GM23338 (cell line): Measurements from ENCODE around the gene ARFIP1. TPM values are rescaled to one million over a fixed set of nuclear protein-coding genes. Genes with fewer than 3 reads are reported as not detected.
A peak's percentile ranks its signal among the peaks of the same experiment; 100 is the strongest.
"Not testable (repeated sequence)": the region's sequence is repeated elsewhere in the genome, so short reads cannot be mapped to it uniquely, and the experiment has no call there.

Experiments
- ATAC-seq: fragments of 200-7000 bp; cut with Tn5 transposase; 3 replicates; pipeline ENCODE4 v1.9.1; 2020
- DNase-seq: peaks from one replicate; pipeline ENCODE4 v3.0.0-alpha.2; 2015; ENCODE audit warnings: low spot score
- H2AFZ ChIP-seq: fragments of 200-600 bp; sonication (generic); 2 replicates; pipeline ENCODE4 v1.8.0; 2016; ENCODE audit warnings: antibody characterized with exemption, mild to moderate bottlenecking, moderate library complexity
- H3F3A ChIP-seq: fragments of 200-600 bp; sonication (generic); replicated peaks from 2 replicates; pipeline ENCODE4 v1.8.0; 2017; ENCODE audit warnings: antibody characterized with exemption, mixed run types, low read depth
- H3K27ac ChIP-seq: fragments of 200-600 bp; sonication (generic); 2 replicates; pipeline ENCODE4 v1.6.1; 2016; ENCODE audit warnings: low read depth
- H3K27me3 ChIP-seq: fragments of 200-600 bp; sonication (generic); 2 replicates; pipeline ENCODE4 v1.8.0; 2016; ENCODE audit warnings: mild to moderate bottlenecking, mixed run types, moderate library complexity; ENCODE audit not compliant: insufficient read depth
- H3K36me3 ChIP-seq: fragments of 200-600 bp; sonication (generic); 2 replicates; pipeline ENCODE4 v1.8.0; 2016; ENCODE audit warnings: mild to moderate bottlenecking; ENCODE audit not compliant: insufficient read depth
- H3K4me1 ChIP-seq: fragments of 200-600 bp; sonication (generic); 2 replicates; pipeline ENCODE4 v1.8.0; 2016; ENCODE audit warnings: mild to moderate bottlenecking, moderate library complexity; ENCODE audit not compliant: insufficient read depth
- H3K4me2 ChIP-seq: fragments of 200-600 bp; sonication (generic); 2 replicates; pipeline ENCODE4 v1.7.1; 2017; ENCODE audit warnings: mixed run types
- H3K4me3 ChIP-seq: fragments of 200-600 bp; sonication (generic); 2 replicates; pipeline ENCODE4 v1.6.1; 2016; ENCODE audit warnings: mixed run types
- H3K79me2 ChIP-seq: fragments of 200-600 bp; sonication (generic); replicated peaks from 2 replicates; pipeline ENCODE4 v1.8.0; 2017; ENCODE audit warnings: mild to moderate bottlenecking; ENCODE audit not compliant: insufficient read depth
- H3K9me2 ChIP-seq: fragments of 200-600 bp; sonication (generic); 2 replicates; pipeline ENCODE4 v1.8.0; 2017; ENCODE audit not compliant: insufficient read depth
- H4K20me1 ChIP-seq: fragments of 200-600 bp; sonication (generic); replicated peaks from 2 replicates; pipeline ENCODE4 v1.8.0; 2017; ENCODE audit warnings: mild to moderate bottlenecking; ENCODE audit not compliant: insufficient read depth
- H3K27ac Mint-ChIP-seq: 2 replicates; pipeline ENCODE4 v1.8.0; 2020; ENCODE audit warnings: inconsistent platforms, mild to moderate bottlenecking, moderate library complexity, mixed read lengths
- H3K27me3 Mint-ChIP-seq: 3 replicates; pipeline ENCODE4 v1.8.0; 2022; ENCODE audit warnings: low read depth, mild to moderate bottlenecking, moderate library complexity, mixed read lengths, inconsistent platforms; ENCODE audit not compliant: insufficient read depth, poor library complexity
- H3K36me3 Mint-ChIP-seq: 3 replicates; pipeline ENCODE4 v1.8.0; 2021; ENCODE audit warnings: low read depth, mild to moderate bottlenecking, inconsistent platforms, moderate library complexity, mixed read lengths
- H3K4me1 Mint-ChIP-seq: 3 replicates; pipeline ENCODE4 v1.8.0; 2020; ENCODE audit warnings: mild to moderate bottlenecking, inconsistent platforms, mixed read lengths
- H3K4me3 Mint-ChIP-seq: 3 replicates; pipeline ENCODE4 v1.8.0; 2021; ENCODE audit warnings: moderate library complexity, mild to moderate bottlenecking, inconsistent platforms, mixed read lengths
- H3K9me3 Mint-ChIP-seq: 3 replicates; pipeline ENCODE4 v1.8.0; 2020; ENCODE audit warnings: moderate library complexity, mild to moderate bottlenecking, inconsistent platforms, mixed read lengths
- CREB1 ChIP-seq: fragments of 250-450 bp; sonication (Bioruptor Pico); IDR thresholded peaks from 2 replicates; pipeline ENCODE4 v1.5.0; 2020; ENCODE audit warnings: low read depth, mild to moderate bottlenecking, moderate library complexity
- CTCF ChIP-seq, 2 experiments: fragments of 200-600 bp in 1 of 2; sonication (generic) in 1 of 2; conservative IDR thresholded peaks; 2 replicates each; pipeline versions ENCODE4 v1.5.1 to v1.6.1; 2016 to 2017; ENCODE audit warnings: antibody characterized with exemption in 2 of 2, low read depth in 2 of 2, mild to moderate bottlenecking in 2 of 2, moderate library complexity in 1 of 2
- ETS1 ChIP-seq: IDR thresholded peaks from 2 replicates; pipeline ENCODE4 v1.6.1; 2016; ENCODE audit warnings: antibody characterized with exemption
- EZH2phosphoT487 ChIP-seq: fragments of 200-600 bp; sonication (generic); IDR thresholded peaks from one replicate; pipeline ENCODE4 v1.8.1; 2018; ENCODE audit warnings: antibody characterized with exemption; ENCODE audit not compliant: unreplicated experiment
- JUNB ChIP-seq: IDR thresholded peaks from one replicate; pipeline ENCODE4 v1.6.1; 2016; ENCODE audit warnings: antibody characterized with exemption; ENCODE audit not compliant: unreplicated experiment
- NANOG ChIP-seq: IDR thresholded peaks from 2 replicates; pipeline ENCODE4 v1.6.1; 2016; ENCODE audit warnings: antibody characterized with exemption, borderline replicate concordance
- POLR2AphosphoS5 ChIP-seq: IDR thresholded peaks from 2 replicates; pipeline ENCODE4 v1.6.1; 2016; ENCODE audit warnings: antibody characterized with exemption, low read depth
- STAT1 ChIP-seq: IDR thresholded peaks from one replicate; pipeline ENCODE4 v1.6.1; 2016; ENCODE audit warnings: antibody characterized with exemption; ENCODE audit not compliant: unreplicated experiment
- ZNF114 ChIP-seq: fragments of 250-450 bp; sonication (Bioruptor Pico); IDR thresholded peaks from 2 replicates; pipeline ENCODE4 v1.5.0; 2020; ENCODE audit warnings: mild to moderate bottlenecking, moderate library complexity
- ZNF331 ChIP-seq: fragments of 250-450 bp; sonication (Bioruptor Pico); IDR thresholded peaks from 2 replicates; pipeline ENCODE4 v1.5.0; 2020; ENCODE audit warnings: low read depth, mild to moderate bottlenecking, moderate library complexity
- ZNF462 ChIP-seq: fragments of 250-450 bp; sonication (Bioruptor Pico); IDR thresholded peaks from 2 replicates; pipeline ENCODE4 v1.5.0; 2020; ENCODE audit warnings: mild to moderate bottlenecking, moderate library complexity
- polyA plus RNA-seq: library from polyadenylated mRNA; unstranded; fragments of >200 nt; fragmentation: Nextera tagmentation; extraction: Ambion mirVana; gene quantifications from 2 replicates; pipeline ENCODE4 v1.2.1, GENCODE V29; 2016
- total RNA-seq: library from RNA; depleted of rRNA; stranded (reverse); fragments of >200 nt; shearing (Covaris generic); gene quantifications from 2 replicates; pipeline ENCODE4 v1.2.3, GENCODE V29; 2014

The ARFIP1 gene
- total and polyA plus RNA-seq, 2 experiments from 2014 or later: 46.0 to 49.6 TPM

GRCh38 chr4:152854016-152854415, 74.3 kb downstream of the ARFIP1 start:
- H3K27ac Mint-ChIP-seq, ATAC-seq, H3K9me2 ChIP-seq, DNase-seq, H4K20me1 ChIP-seq, H2AFZ ChIP-seq, H3F3A ChIP-seq, H3K4me2 ChIP-seq, H3K27me3 ChIP-seq, H3K27ac ChIP-seq, H3K4me3 Mint-ChIP-seq, H3K4me3 ChIP-seq, H3K36me3 ChIP-seq, H3K27me3 Mint-ChIP-seq: not testable (repeated sequence)
- Histone ChIP-seq H3K4me1 (peaks cover 40% of the 10 kb centered on the region), H3K79me2 (peaks cover 31% of the 10 kb centered on the region)
- Mint-ChIP-seq H3K4me1 (peaks cover 46% of the 10 kb centered on the region), H3K9me3 (peaks cover 24% of the 10 kb centered on the region), H3K36me3 (peaks cover 30% of the 10 kb centered on the region)

GRCh38 chr4:152856960-152857359, 77.2 kb downstream of the ARFIP1 start:
- peaks cover 5% of the 10 kb centered on the region; the same call in 1 of the 2 replicates for H3K36me3 ChIP-seq
- ATAC-seq (no peak), DNase-seq (no peak)
- Mint-ChIP-seq H3K4me1 (peaks cover 36% of the 10 kb centered on the region), H3K27me3 (no peaks in the 10 kb centered on the region), H3K36me3 (peaks cover 26% of the 10 kb centered on the region), H3K9me3 (peaks cover 24% of the 10 kb centered on the region), H3K4me3 (no peak overlapping the region), H3K27ac (no peak overlapping the region)
- peaks cover 31% of the 10 kb centered on the region for H3K79me2 ChIP-seq
- H3K27ac ChIP-seq: 0 out of 2 replicates have a peak overlapping the region, but pooled peaks have one; percentile 35
- peaks cover 21% of the 10 kb centered on the region for H3K4me1 ChIP-seq
- no peaks in the 10 kb centered on the region for H3K9me2 ChIP-seq
- H3K4me2 ChIP-seq: no peak overlapping the region
- H4K20me1 ChIP-seq: no peaks in the 10 kb centered on the region
- H3K27me3 ChIP-seq: no peaks in the 10 kb centered on the region
- no peak overlapping the region for H2AFZ ChIP-seq
- no peaks in the 10 kb centered on the region for H3F3A ChIP-seq
- H3K4me3 ChIP-seq: no peak overlapping the region
- TF ChIP-seq ZNF331 (CRISPR knock-in tag): no peak
- no peak for TF ChIP-seq POLR2AphosphoS5
- TF ChIP-seq ETS1: no peak
- TF ChIP-seq EZH2phosphoT487: no peak
- no peak for TF ChIP-seq ZNF114 (CRISPR knock-in tag)
- TF ChIP-seq CREB1 (CRISPR knock-in tag): no peak
- no peak for TF ChIP-seq NANOG
- no peak for TF ChIP-seq STAT1
- TF ChIP-seq CTCF (conservative IDR thresholded peaks at IDR 0.05; ENCODE audit: low read depth in 2 of 2): no peak
- TF ChIP-seq JUNB: no peak
- TF ChIP-seq ZNF462 (CRISPR knock-in tag): no peak
